CD4-positive, alpha-beta T cell treated with Interleukin-1 beta for 1 hour (primary cell): ENCODE measurements around the gene KIF6.

Source experiments
- DNase-seq, 2 donors: peaks; one replicate each; pipeline ENCODE4 v3.0.0-alpha.2; 2020 to 2022

The KIF6 gene

DNA sequence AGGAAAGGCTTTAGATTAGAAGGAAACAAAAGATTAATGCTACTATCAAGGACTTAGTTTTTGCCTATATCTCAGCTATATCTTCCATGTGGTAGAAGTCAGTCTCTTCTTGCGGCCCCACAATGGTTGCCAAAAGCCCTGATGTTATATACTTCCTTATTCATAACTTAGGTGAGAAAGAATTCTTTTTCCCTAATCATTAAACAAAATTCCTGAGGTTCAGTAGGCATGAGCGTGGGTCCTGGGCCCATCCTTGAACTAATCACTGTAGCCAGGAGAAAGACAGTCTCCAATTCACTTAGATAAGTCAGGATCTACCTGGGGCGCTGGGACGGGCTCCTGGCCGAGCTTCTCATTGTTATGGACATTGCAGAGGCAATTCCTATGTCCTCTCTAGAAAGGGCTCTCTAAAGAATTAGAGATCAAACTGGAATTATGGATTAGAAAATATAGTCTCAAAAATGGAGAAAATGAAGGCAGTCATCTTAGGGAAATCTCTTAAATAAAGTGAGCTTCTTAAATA, 134.3 kb downstream of the KIF6 start:
- DNase-seq = no peak

DNA sequence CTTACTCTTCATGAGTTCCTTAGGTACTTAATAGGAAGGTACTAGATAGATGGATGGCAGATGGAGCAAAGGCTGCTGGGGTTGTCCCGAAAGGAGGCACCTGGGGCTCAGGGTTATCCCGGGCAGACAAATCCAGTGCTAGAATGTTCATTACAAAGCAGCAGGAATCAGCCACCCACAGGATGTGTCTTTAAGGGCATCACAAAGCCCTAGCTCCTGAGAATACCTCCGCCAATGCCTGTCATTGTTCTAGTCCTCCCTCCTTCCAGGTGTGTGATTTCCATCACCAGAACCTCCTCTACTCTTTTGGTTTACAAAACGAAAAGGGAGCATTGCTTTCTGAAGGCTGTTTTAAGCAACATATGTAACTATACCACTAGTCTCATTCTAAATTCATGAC, 138.1 kb downstream of the KIF6 start:
- DNase-seq = no peak

DNA sequence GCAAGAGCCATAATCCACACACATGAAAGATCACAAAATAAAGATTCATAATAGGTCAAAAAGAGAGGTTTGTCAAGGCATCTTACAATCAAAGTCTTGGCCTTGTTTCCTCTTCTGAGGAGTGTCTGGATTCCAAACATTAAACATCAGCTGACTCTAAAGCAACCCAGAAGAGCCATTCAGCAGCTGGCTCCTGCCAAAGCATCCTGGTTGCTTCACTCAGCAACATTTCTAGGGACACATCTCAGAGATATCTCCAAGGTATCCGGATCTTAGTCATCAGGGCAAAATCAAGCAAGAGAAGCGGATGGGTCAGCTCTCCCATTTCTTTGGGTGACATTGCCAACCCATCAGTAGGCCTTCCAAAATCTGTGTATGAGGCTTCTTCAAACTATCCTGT, 139.6 kb downstream of the KIF6 start:
- DNase-seq = no peak

DNA sequence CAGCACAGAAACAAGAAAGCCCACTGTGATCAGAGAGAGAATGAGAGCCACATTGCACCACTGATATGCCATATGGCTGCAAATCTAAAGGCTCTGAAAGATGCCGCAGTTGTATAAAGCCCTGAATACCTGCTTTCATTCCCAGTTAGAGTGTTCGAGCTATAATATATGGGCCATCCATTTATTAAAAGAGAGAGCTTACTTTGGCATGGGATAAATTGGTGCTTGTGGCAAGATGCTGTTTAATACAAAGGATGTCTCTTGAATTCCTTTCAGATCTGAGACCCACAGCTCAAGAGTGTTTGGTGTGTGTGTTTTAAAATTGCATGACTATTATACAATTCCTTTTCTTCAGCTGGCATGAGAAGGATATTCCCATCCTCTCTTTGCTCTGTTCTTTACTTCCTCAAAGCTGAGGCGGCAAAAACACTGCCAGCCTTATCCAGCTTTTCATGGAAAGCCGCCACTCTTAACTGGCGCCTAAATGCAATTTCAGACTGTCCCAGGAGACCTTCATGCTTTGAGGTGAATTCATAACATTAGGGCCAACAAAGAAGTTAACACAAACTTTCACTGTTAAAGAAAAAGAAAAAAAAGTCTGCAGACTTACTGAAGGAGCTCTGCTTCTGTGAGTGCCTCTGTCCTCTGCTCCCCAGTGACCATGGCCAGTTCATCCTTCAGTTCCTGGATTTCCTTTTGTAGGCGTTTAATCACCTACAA, 147.6 kb downstream of the KIF6 start:
- DNase-seq = no peak

DNA sequence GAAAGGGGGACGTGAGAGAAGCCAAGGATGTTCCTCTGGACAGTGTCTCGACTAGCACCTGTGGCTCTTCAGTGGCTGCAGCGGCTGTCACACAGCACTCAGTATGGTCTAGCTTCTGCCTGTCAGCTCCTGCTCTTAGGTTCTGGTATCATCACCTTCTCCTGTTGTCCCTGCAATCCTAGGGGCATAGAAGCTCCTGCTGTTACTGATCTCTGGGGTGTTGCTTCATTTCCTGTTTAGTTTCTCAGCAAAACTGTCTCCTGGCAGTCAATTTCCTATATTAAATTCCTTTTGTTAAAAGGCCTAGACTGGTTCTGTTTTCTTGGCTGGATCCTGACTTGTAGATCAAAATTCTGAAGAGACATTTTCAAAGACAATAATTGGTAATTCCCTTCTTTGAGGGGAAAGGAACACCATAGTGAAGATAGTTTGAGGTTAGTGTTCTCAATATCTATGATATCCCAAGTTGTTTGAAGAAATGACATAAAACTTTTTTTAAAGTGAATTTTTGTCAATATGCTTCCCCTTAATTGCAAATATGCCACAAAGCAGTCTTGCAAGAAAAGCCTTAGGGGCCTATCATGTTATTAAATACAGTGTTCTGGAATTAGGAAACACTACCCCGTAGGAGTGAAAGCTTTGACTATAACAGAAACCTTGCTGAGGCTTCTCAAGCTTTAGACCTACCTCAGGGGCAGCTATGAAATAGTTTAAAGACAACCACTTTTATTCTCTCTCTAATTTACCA, 148.5 kb downstream of the KIF6 start:
- DNase-seq = no peak

DNA sequence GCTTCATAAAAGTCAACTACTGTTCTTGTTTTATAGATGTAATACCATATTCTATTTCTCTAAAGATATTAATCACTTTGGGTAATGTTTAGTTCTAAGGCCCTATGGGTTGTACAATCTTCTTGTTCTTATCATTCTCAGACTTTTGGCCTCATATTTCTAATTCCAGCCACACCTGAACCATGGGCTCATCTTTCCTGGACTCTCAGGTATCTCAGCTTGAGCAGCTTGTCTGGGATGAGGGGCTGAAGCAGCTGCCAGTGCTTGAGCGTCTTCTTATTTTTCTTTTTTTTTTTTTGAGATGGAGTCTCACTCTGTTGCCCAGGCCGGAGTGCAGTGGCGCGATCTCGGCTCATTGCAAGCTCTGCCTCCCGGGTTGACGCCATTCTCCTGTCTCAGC, 150.2 kb downstream of the KIF6 start:
- DNase-seq = no peak

DNA sequence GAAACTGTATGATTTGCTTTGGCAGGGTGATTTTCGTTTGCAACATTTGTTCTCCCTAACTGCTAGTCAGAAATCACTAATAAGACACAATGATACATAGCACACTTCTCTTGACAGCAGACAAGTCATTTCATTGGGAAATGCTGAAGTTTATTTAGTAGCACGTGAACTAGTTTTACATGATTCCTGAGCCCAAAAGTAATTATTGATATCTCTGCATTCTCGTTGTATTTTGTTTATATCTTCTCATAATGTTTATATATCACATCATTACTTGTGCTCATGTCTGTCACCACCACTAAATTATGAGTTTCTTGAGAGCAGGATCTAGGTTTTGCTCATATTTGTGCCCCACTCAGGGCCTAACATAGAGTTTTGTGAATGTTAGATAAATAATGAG, 151.7 kb downstream of the KIF6 start:
- DNase-seq = no peak

DNA sequence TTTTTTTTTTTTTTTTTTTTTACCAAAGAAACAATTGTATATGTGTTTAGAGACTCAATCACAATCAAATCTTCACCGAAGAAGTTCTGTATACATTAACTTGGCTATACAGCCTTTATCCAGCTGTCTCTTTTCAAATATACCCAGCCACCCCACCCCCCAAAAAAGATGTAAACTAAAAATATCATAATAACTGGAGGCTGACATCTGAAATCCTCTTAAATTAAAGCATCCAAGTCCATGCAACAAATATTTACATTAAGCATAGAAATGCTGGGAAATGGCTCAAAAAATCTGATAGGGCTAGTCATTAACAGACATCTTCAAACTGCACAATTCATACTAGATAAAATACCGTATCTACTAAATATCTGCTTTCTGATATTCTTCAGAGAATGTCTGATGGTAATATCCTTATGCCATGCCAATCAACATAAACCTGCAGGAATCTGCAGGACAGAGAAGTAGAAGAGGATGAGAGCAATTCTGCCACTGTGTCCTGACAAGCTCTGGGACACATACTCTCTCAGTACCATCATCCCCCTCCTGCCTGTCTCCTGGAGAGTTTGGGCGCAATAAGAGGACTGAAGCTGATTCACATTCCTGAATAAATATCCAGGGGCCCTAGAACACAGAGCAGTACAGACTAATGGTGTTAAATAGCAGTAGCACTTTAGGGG, 152.4 kb downstream of the KIF6 start:
- DNase-seq = no peak

DNA sequence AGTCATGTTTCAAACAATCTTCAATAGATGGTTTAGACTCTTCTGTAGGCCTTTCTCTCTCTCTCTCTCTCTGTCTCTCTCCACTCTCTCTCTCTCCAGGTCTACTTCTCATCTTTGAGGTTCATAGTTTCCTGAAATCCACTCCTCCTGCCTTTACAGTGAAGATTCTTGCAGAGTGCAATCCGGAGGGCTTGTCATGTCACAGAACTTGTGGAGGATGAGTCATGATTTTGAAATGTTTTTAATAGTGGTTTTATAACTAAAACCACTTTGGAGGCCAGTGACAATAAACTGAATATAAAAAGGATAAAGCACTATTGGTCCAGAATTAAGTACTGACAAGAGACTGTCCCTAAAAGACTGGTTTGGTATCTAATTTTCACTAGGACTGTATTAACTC, 156.3 kb downstream of the KIF6 start:
- DNase-seq = no peak

DNA sequence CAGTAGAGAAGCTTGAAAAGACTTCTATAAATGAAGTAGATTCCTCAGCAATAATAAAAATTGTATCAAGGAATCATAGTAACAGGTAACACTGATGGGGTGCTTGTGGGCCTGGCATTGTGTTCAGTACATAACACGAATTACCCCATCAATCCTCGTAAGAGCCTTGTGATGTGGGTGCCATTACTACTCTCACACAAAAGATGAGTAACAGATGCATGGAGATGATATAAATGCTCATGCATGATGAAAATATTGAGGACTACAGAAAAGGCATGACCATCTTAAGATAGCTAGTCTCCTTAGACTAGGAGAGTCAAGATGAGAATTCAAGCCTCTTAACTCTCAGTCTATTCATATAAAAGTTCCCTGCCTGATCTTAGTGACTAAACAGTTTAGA, 158.1 kb downstream of the KIF6 start:
- DNase-seq = no peak

DNA sequence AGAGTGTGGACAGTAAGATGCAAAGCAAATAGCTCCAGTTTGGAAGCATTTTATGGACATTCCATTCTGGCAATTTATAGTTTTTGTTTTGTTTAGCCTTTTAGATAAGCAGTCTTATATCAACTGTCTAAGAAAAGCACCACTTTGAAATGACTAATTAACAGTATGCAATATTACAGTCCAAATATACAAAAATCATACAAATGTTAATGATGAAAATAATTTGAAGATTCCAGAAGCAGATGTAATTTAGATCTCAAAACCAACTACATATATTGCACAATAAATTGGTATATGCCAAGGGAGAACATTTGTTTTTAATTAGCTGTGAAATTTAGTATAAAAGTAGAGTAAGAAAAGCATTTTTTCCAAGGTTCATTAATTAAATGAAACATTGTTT, 158.8 kb downstream of the KIF6 start:
- no peak for DNase-seq

DNA sequence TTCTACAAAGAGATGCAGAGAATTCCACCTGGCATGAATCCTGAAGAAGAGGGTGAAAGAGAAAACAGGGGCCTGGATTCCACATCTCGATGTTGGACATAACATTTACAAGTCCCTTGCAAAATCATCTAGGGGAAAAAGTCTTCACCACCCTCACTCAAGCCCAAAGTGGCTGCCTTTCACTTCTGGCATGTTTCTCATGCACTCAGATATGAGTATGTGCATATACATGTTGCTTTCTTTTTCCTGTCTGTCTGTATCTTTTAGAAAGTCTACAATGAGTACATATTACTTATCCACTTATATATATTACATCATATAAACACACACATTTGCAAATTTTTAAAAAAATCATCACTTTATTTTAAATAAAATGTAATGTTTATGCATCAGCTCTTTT, 159.3 kb downstream of the KIF6 start:
- DNase-seq = no peak

DNA sequence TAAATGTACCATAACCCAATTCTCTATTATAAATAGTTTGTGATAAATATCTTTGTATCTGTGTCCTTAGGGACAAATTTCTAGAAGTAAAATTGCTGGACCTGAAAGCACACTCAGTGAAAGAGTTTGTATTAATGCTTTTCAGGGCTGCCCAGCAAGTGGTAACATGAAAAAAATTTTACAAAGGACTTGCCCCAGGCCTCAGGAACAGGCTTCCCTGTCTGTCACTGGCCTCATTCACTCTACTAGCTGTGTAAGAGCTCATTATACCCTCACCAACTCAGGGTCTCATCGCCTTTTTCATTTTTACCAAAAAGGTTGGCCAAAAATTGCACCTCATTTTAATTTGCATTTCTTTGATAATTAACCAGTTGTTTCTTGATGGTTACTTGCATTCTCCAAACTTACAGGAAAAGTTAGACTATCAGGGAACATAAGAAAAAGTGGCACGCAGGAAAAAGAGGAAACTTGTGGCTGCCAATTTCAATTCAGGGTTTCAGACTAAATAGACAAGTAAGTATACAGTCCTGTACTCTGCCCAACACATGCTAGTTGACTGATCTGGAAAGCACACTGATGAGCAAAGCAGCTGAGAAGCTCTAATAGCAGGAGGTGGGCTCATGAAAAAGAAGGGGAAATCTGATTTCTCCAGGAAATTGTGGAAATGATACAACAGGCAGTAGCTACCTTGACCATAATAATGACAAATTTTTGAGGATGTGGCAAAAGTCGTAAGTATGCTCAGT, 161.5 kb downstream of the KIF6 start:
- no peak for DNase-seq

DNA sequence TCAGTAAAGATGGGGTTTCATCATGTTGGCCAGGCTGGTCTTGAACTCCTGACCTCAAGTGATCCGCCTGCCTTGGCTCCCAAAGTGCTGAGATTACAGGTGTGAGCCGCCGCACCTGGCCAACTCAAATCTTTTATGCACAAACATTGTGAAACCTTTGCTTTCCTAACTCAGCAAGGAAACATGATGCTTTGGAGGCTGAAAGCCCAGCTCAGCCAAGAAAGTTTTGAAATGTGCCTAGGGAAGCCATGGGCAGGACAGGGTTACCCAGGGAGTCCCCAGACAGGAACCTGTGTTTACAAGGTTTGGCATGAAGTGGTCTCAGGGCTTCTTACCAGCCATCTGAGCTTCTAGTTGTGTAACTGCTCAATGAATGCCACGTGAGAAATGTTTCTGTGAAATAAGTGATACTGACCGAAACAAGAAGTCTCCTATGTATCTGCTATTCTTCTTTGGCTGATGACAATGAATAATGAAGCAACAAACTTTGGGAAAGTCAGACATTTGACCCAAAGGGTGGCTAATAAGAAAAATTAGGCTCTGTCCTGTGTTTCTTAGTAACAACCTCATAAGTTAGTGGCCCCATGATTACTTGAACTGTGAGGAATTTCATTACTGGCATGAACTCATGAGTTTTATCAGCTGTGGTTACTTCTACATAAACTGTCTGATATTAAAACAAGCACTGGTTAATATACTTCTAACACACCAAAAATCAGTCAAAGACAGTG, 163.5 kb downstream of the KIF6 start:
- DNase-seq = no peak

DNA sequence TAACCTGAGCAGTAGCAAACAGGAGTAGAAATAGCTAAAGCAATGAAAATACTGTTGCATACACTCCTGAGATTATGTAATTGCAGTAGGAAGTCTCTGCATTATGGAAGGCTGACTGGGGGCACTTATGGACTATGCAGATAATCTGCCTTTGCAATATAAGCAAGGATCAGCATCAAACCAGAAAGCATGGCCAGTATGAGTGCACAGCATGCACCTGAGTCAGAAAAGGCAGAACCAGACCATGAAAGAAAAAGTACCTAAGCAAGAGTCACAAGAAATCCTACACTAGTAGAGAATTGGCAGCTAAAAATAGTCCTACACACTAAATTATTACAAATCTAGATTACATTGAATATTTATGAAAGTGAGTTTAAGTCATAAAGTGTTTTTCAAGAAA, 164.3 kb downstream of the KIF6 start:
- no peak for DNase-seq

DNA sequence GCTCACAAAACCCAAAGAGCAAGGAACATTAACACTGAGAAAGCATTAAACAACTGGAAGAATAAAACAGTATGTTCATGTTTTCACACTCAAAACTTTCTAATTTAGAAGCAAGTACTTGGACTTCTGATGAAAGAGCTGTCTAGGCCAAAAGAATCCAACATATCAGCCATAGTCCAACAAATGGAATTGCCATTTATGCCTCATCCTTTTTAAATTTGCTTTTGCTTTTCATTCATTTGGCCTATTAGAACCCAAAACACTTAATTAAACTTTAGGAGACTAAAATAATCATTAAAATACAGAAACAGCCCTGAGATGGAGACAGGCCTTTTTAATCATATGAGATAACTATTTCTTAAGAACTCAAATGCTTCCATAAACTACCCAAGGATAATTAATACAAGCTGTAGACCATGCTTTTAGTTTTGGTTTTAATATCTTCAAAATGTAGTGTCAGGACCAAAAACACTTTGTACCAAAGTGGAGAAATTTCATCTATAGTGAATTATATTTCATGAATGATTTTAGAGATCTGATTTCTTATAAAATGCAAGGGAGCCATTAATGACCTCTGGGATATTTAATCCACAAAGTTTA, 166.5 kb downstream of the KIF6 start:
- no peak for DNase-seq

DNA sequence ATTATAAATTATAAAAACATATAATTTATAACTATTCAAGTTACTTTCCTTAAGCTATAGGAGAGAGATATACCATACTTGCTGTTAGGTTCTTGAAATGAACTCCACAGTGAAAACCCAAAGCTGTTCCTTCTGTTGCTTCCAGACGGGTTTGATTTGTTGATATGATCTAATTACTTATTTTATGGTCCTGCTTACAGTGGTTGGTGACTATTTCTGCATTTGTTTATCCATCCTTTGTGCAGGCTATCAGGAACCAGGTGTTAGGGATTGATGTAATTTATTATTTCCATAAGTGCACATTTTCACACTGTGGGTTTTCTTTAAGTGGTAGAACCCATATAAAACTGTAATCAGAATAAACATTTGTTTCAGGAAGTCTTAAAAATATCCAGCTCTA, 167.1 kb downstream of the KIF6 start:
- DNase-seq = no peak

DNA sequence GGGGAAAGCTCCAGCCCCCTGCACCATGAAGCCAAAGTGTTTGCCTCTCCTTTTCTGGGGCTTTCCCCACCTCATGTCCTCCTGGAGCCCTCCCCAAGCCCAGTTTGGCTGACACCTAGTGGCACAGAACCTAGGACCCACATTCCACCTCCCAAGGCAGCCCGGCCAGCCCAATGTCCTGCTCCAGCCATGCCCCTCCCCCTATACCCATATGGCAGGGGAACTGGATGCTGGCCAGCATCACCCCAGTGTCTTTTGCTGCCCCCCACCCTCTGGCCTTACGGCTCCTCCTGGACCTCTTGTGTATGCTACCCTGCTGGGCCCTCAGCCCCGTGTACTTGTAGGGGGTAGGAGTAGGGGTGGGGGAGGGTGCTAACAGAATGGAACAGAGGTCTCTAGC, 170.1 kb downstream of the KIF6 start:
- no peak for DNase-seq

DNA sequence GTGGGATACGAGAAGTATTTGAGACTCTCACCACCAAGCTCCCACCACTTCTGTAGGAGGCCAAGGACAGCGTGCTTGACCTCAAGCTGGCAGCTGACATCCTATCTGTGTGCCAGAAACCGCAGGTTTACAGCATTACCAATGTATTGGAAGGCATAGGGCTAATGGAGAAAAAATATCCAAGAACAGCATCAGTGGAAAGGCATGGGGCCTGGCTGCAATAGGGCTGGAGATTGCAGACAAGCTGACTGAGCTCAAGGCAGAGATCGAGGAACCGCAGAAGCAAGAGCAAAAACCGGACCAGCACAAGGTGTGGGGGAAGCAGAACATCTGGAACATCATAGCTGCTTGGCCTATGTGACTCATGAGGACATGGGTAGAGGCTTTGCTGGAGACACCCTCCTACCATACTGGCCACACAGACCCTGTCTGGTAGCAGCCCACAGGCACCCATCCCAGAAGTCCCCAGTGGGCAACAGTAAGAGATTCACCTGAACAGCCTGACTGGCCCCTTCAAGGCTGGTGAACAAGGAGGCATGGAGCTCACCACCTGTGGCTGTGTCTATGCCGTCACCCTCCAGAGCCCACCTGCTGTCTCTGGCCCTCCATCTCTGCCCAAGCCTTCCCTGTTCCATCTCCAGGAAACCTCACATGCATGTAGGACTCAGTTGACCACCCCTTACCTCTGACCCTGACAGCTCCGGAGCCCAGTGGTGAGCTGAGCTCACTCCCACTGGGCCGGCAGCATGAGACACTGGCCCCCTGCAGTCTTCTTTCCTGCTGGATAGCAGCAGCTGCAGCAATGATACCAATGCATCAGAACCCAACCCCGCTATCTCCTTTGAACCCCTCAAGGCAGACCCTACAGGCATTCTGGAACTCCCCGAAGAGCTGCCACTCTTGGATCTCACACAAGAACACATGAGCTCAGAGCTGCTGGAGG, 171.1 kb downstream of the KIF6 start:
- DNase-seq = no peak

DNA sequence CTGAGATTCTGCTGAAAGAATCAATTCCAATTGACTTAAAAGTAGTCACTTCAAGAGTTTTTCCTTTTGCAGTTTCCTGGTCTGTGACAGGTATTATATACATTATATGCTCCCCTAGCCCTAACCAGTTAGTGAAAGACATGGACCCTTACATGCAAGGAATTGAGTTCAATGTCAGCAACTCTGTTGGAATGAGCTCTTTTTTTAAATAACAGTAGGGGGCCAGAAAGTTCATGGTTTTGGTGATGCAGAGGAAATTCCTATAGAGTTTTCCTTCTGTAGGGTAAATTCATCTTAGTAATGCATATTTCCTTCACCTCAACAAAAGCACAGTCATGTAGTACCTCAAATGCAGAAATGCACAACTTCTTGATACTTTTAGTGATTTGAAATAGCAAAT, 172.2 kb downstream of the KIF6 start:
- DNase-seq = no peak

DNA sequence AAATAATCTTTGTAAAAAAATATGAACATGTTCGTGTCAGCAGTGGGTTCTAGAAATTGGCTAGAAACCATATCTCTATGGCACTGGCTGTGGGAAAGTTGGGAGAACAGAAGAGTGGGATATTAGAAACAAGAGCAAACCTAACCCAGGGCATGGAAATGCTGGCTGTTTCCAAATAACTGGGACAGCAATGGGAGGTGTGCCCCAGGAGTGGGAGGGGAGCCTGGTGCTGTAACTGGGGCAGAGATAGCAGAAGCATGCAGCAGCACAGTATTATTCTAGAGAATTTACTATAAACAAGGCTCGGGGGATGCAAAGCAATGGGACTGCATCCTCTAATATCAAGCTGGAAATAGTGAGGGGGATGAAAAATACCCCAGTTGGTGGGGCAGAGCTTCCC, 175.0 kb downstream of the KIF6 start:
- DNase-seq = no peak
